K562 (cell line): ENCODE data around the gene DSE. TPM values are rescaled to one million over a fixed set of nuclear protein-coding genes. Genes with fewer than 3 reads are reported as not detected.

Source experiments
- ATAC-seq: fragments of 200-7000 bp; cut with Tn5 transposase; 3 replicates; pipeline ENCODE4 v1.9.1; 2020; ENCODE audit warnings: moderate library complexity
- BruUV-seq: library from RNA; stranded (reverse); fragments of 400-500 nt; replicated peaks from 2 replicates; lab custom pipeline; 2021; lab: Mats Ljungman, UMichigan
- CTCF ChIA-PET: fragments of 300-600 bp; formaldehyde crosslinking; extraction: SDS; loops from one replicate; lab custom pipeline; 2021; ENCODE audit warnings: low intra/inter-chr PET ratio; lab: Yijun Ruan, JAX
- POLR2A ChIA-PET: fragments of 300-600, 350-650 bp; sonication (Branson Sonifier 250); formaldehyde crosslinking; extraction: SDS; loops from one replicate; lab custom pipeline; 2021; ENCODE audit warnings: antibody characterized with exemption, inconsistent platforms; lab: Yijun Ruan, JAX
- DNase-seq, 4 experiments: peaks; one replicate each; pipeline versions ENCODE4 v3.0.0 to v3.0.0-alpha.2; 2011 to 2018; ENCODE audit warnings: low spot score in 3 of 4, mixed read lengths in 3 of 4; ENCODE audit errors: extremely low read depth in 1 of 4
- FAIRE-seq: peaks from 2 replicates; lab custom pipeline; 2011; peaks lifted over from hg19 to GRCh38; lab: Jason Lieb, UNC
- H2AFZ ChIP-seq: 2 replicates; pipeline ENCODE4 v1.6.0; 2011; ENCODE audit warnings: low read depth, low read length, control low read depth, inconsistent platforms
- H3K27ac ChIP-seq: fragments of 200-600 bp; 3 replicates; pipeline ENCODE4 v1.8.0; 2011; ENCODE audit warnings: low read depth, mild to moderate bottlenecking, control low read depth, inconsistent platforms, low read length, moderate library complexity, mixed read lengths; ENCODE audit errors: extremely low read depth
- H3K27me3 ChIP-seq, 2 experiments: fragments of 300-600 bp in 1 of 2; 2 replicates in 1 of 2; 3 replicates in 1 of 2; pipeline versions ENCODE4 v1.6.0 to v1.8.0; 2011; ENCODE audit warnings: inconsistent platforms in 2 of 2, low read length in 2 of 2, mild to moderate bottlenecking in 1 of 2, mixed read lengths in 1 of 2, moderate library complexity in 1 of 2; ENCODE audit not compliant: control insufficient read depth in 2 of 2, insufficient read depth in 2 of 2
- H3K36me3 ChIP-seq: fragments of 300-600 bp; 3 replicates; pipeline ENCODE4 v1.8.0; 2011; ENCODE audit warnings: mild to moderate bottlenecking, low read length, inconsistent platforms; ENCODE audit not compliant: control insufficient read depth, insufficient read depth
- H3K4me1 ChIP-seq, 2 experiments: fragments of 200-600 bp in 1 of 2; replicated peaks in 1 of 2; 2 replicates in 1 of 2; 3 replicates in 1 of 2; pipeline versions ENCODE4 v1.5.1 to v1.8.0; 2011; ENCODE audit warnings: inconsistent platforms in 2 of 2, low read length in 2 of 2, mild to moderate bottlenecking in 1 of 2, mixed read lengths in 1 of 2, moderate library complexity in 1 of 2; ENCODE audit not compliant: control insufficient read depth in 2 of 2, insufficient read depth in 2 of 2
- H3K4me2 ChIP-seq: 2 replicates; pipeline ENCODE4 v1.6.1; 2011; ENCODE audit warnings: low read length, control low read depth, inconsistent platforms, mixed read lengths; ENCODE audit not compliant: insufficient read depth
- H3K4me3 ChIP-seq: fragments of 200-600 bp; sonication (generic), shearing (Covaris generic); 2 replicates; pipeline ENCODE4 v1.5.1; 2016; ENCODE audit warnings: control low read depth, inconsistent platforms
- H3K79me2 ChIP-seq: fragments of 200-600 bp; 3 replicates; pipeline ENCODE4 v1.8.0; 2011; ENCODE audit warnings: low read length, inconsistent platforms; ENCODE audit not compliant: control insufficient read depth, insufficient read depth
- H3K9ac ChIP-seq, 2 experiments: 2 replicates each; pipeline versions ENCODE4 v1.6.0 to v1.6.1; 2011; ENCODE audit warnings: low read depth in 2 of 2, low read length in 2 of 2, control low read depth in 1 of 2, inconsistent platforms in 1 of 2, mild to moderate bottlenecking in 1 of 2, mixed read lengths in 1 of 2; ENCODE audit not compliant: insufficient read depth in 1 of 2
- H3K9me1 ChIP-seq: one replicate; pipeline ENCODE4 v1.6.0; 2011; ENCODE audit warnings: inconsistent platforms, mild to moderate bottlenecking, low read length, moderate library complexity; ENCODE audit not compliant: control insufficient read depth, insufficient read depth
- H3K9me3 ChIP-seq: replicated peaks from 2 replicates; pipeline ENCODE4 v1.5.1; 2011; ENCODE audit warnings: low read depth, low read length, inconsistent platforms; ENCODE audit not compliant: control insufficient read depth, insufficient read depth
- H4K20me1 ChIP-seq: replicated peaks from 2 replicates; pipeline ENCODE4 v1.6.1; 2011; ENCODE audit warnings: low read length, inconsistent platforms, mixed read lengths; ENCODE audit not compliant: control insufficient read depth, insufficient read depth
- ADNP ChIP-seq: fragments of 200-800 bp; sonication (Bioruptor generic); IDR thresholded peaks from 2 replicates; pipeline ENCODE4 v1.6.1; 2016; ENCODE audit warnings: missing genetic modification characterization, missing compliant biosample characterization
- KHSRP ChIP-seq: fragments of 450-650 bp; IDR thresholded peaks from 2 replicates; pipeline ENCODE4 v1.6.1; 2017
- NKRF ChIP-seq: fragments of 450-650 bp; IDR thresholded peaks from 2 replicates; pipeline ENCODE4 v1.6.1; 2016; ENCODE audit warnings: borderline replicate concordance
- PRPF4 ChIP-seq: fragments of 200-400 bp; formaldehyde crosslinking; IDR thresholded peaks from one replicate; pipeline ENCODE4 v1.6.1; 2017; ENCODE audit warnings: low read length, low read depth, mild to moderate bottlenecking; ENCODE audit not compliant: insufficient read depth, poor library complexity, severe bottlenecking
- RHOXF2B ChIP-seq: fragments of 250-450 bp; sonication (Bioruptor Pico); conservative IDR thresholded peaks from 2 replicates; pipeline ENCODE4 v1.5.1; 2021
- SIX5 ChIP-seq, 2 experiments: IDR thresholded peaks; 2 replicates each; pipeline ENCODE4 v1.6.1; 2011; ENCODE audit warnings: low read length in 2 of 2, borderline replicate concordance in 1 of 2, low read depth in 1 of 2, mild to moderate bottlenecking in 1 of 2, moderate library complexity in 1 of 2; ENCODE audit not compliant: insufficient read depth in 1 of 2
- ZFP30 ChIP-seq: fragments of 250-450 bp; sonication (Bioruptor Pico); IDR thresholded peaks from 2 replicates; pipeline ENCODE4 v1.8.0; 2022; ENCODE audit warnings: moderate library complexity, mild to moderate bottlenecking, inconsistent platforms, borderline replicate concordance
- ZNF551 ChIP-seq: fragments of 250-450 bp; sonication (Bioruptor Pico); IDR thresholded peaks from 2 replicates; pipeline ENCODE4 v1.5.0; 2021; ENCODE audit warnings: mild to moderate bottlenecking, moderate library complexity
- ZNF766 ChIP-seq: fragments of 200-800 bp; sonication (Bioruptor generic); conservative IDR thresholded peaks from 2 replicates; pipeline ENCODE4 v1.6.1; 2016; ENCODE audit warnings: missing genetic modification characterization, missing compliant biosample characterization
- WGBS: fragments of 100-300 bp; shearing (Covaris generic); methylation state at CpG from one replicate; pipeline ENCODE4 v1.1.6; 2016; ENCODE audit warnings: low coverage, mixed read lengths; ENCODE audit not compliant: insufficient coverage; ENCODE audit errors: missing lambda C conversion rate; 5-methylcytosine and 5-hydroxymethylcytosine counted together
- in situ Hi-C: fragments of 300-500 bp; cut with MboI; formaldehyde crosslinking; loops from 4 replicates; pipeline ENCODE4 v1.15.0; 2018; ENCODE audit warnings: inconsistent platforms, mixed read lengths
- intact Hi-C: fragments of 100-400 bp; cut with micrococcal nuclease; formaldehyde crosslinking; loops from 2 replicates; pipeline ENCODE4 v1.14.2; 2022
- polyA plus RNA-seq, 8 experiments: library from polyadenylated mRNA; depleted of rRNA in 4 of 8; stranded (reverse) in 5 of 8; unstranded in 3 of 8; fragments of >200 nt; fragmentation: Nextera tagmentation in 2 of 8; fragmentation: Illumina TruSeq in 1 of 8; extraction: Ambion mirVana in 2 of 8; extraction: Trizol in 1 of 8; gene quantifications; 2 replicates each; pipeline versions ENCODE4 v1.2.1 to v1.2.3, GENCODE V29; 2011 to 2014; ENCODE audit warnings: inconsistent platforms in 1 of 8, missing spikeins in 1 of 8
- total RNA-seq, 7 experiments: library from RNA; depleted of rRNA in 6 of 7; stranded (reverse); fragments of >200 nt in 6 of 7; fragmentation: Illumina TruSeq in 2 of 7; extraction: Trizol in 2 of 7; gene quantifications; 2 replicates each; pipeline versions ENCODE4 v1.2.1 to v1.2.3, GENCODE V29; 2011 to 2021; ENCODE audit warnings: low replicate concordance in 1 of 7

The DSE gene
- total and polyA plus RNA-seq, 9 of the 15 experiments (the other 6 are each of a cell fraction or from before 2014, with no cell fraction given): 0.49 to 1.7 (median 0.79) TPM

GRCh38 chr6:116459927-116460326 lies 89.2 kb downstream of the DSE start (continued):
- no peak for TF ChIP-seq NKRF
- TF ChIP-seq ZNF551 (CRISPR knock-in tag): no peak
- TF ChIP-seq PRPF4: no peak
- TF ChIP-seq KHSRP: no peak

DNA sequence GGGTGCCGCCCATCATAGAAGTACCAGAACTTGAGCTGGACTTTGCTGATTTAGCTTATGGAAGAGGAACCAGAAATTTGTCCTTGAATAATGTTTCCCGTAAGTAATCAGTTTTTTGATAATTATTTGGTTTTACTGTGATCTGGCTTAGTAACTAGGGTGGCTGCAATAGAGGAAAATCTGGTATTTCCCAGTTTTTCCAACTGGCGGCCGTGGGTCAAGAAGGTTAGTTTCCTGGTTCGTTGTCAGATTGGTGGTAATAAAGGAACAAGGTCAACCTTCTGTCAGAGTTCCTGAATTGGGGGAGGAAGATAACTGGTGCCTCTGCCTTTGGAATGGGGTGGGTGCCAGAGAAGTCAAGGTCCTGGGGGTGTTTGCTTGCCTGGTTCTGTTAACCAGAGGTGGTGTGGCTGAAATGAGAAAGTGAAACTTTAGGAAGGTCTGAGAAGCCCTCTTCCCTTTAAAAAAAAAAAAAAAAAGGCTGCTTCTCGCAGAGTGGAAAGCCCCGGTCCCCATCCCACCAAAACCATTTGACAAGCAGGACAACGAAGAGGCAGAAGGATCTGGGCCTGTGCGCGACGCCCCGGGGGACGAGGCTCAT lies 90.7 kb downstream of the DSE start, which contains the start of gene CALHM6:
CALHM6 (plus strand) TSS at position 45 of the 601 bp plus-strand sequence; CDS start at position 600, 555 bp downstream.
- no peak for ATAC-seq
- no TSS peak for BruUV-seq
- FAIRE-seq: no peak
- peaks cover 1 to 8% of the 10 kb centered on the region in 2 experiments; a peak in 3 of 5 replicates for H3K4me1 ChIP-seq
- no peak within 1 kb of the TSS for H3K27ac ChIP-seq
- no peak within 1 kb of the TSS for H3K4me2 ChIP-seq
- intact Hi-C loops: no loop called here
- H3K9me3 ChIP-seq: no peaks in the 10 kb centered on the region
- no peaks in the 10 kb centered on the region for H3K9me1 ChIP-seq
- DNase-seq: no peak
- H4K20me1 ChIP-seq: no peaks in the 10 kb centered on the region
- H2AFZ ChIP-seq: no peak within 1 kb of the TSS
- no peak within 1 kb of the TSS for H3K4me3 ChIP-seq
- TF ChIP-seq ADNP (tag): no peak
- TF ChIP-seq ZFP30 (CRISPR knock-in tag): no peak
- no peak for TF ChIP-seq SIX5 (IDR thresholded peaks at IDR 0.05; ENCODE audit: borderline replicate concordance in 1 of 2, insufficient read depth in 1 of 2, low read depth in 1 of 2, low read length in 2 of 2)
- TF ChIP-seq RHOXF2B (CRISPR knock-in tag): no peak
- no peak for TF ChIP-seq ZNF766
- TF ChIP-seq, all 486 proteins: peak for 0
- in situ Hi-C loops: no loop called here
- H3K27me3 ChIP-seq: peaks cover 0 to 6% of the 10 kb centered on the region in 2 experiments; a peak in 1 of 5 replicates
- no peak within 1 kb of the TSS for H3K9ac ChIP-seq
- no peaks in the 10 kb centered on the region for H3K79me2 ChIP-seq
- 57% methylated on average over 12 of the region's 13 CpGs for WGBS
- H3K36me3 ChIP-seq: no peaks in the 10 kb centered on the region
- CTCF ChIA-PET: no interaction called here
- POLR2A ChIA-PET: interaction anchor here (1.2 kb wide), 1 partner anchor 31 kb away, joined by 3 read pairs; no protein-coding TSS in a partner anchor
